ENCODE measurements around the gene FLRT1. TPM values are rescaled to one million over a fixed set of nuclear protein-coding genes. Genes with fewer than 3 reads are reported as not detected.

Gene FLRT1
- total RNA-seq, 1 donor from 2014 or later = 0.11 TPM

DNA sequence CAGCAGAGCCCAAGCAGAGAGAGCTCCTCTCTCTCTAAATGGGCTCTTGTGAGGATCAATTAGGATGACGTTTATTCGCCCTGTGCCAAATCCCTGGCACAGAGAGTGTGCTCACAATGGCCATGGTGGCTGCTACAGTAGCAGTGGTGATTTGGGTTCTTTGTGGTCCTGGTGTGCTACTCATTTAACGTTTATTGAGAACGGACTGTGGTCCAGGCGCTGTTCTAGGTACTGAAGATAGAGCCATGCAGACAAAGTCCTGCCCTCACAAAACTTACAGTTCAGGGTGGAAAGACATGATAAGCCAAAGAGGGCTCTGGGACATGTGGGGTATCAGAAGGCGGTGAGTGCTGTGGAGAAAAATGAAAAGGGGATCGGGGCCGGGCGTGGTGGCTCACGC lies 44.2 kb upstream of the FLRT1 start:
- peaks cover 15% of the 10 kb centered on the region for H3F3A ChIP-seq (ENCODE audit: low read depth)
- H3K9me3 Mint-ChIP-seq = no peaks in the 10 kb centered on the region
- peaks cover 19% of the 10 kb centered on the region for H3K4me1 Mint-ChIP-seq
- H3K4me3 ChIP-seq = no peak overlapping the region
- H2AFZ ChIP-seq (replicated peaks) = no peak overlapping the region
- H3K9me3 ChIP-seq (ENCODE audit: low read depth) = no peaks in the 10 kb centered on the region
- no peak for DNase-seq (ENCODE audit: low spot score)
- no peaks in the 10 kb centered on the region for H3K27me3 ChIP-seq
- H3K79me2 ChIP-seq (ENCODE audit: low read depth) = peaks cover 59% of the 10 kb centered on the region
- TF ChIP-seq EZH2phosphoT487 (IDR thresholded peaks at IDR 0.05) (no peak), EZH2 (IDR thresholded peaks at IDR 0.05) (no peak)
- TF ChIP-seq, protein P1, sequence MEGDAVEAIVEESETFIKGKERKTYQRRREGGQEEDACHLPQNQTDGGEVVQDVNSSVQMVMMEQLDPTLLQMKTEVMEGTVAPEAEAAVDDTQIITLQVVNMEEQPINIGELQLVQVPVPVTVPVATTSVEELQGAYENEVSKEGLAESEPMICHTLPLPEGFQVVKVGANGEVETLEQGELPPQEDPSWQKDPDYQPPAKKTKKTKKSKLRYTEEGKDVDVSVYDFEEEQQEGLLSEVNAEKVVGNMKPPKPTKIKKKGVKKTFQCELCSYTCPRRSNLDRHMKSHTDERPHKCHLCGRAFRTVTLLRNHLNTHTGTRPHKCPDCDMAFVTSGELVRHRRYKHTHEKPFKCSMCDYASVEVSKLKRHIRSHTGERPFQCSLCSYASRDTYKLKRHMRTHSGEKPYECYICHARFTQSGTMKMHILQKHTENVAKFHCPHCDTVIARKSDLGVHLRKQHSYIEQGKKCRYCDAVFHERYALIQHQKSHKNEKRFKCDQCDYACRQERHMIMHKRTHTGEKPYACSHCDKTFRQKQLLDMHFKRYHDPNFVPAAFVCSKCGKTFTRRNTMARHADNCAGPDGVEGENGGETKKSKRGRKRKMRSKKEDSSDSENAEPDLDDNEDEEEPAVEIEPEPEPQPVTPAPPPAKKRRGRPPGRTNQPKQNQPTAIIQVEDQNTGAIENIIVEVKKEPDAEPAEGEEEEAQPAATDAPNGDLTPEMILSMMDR (IDR thresholded peaks at IDR 0.05) = no peak
- peaks cover 16% of the 10 kb centered on the region for H3K27me3 Mint-ChIP-seq (ENCODE audit: insufficient read depth, low read depth)
- H3K27ac Mint-ChIP-seq = no peak overlapping the region
- peaks cover 36% of the 10 kb centered on the region for H3K36me3 Mint-ChIP-seq
- H3K27ac ChIP-seq = no peak overlapping the region
- H3K36me3 ChIP-seq = no peaks in the 10 kb centered on the region
- no peak overlapping the region for H3K9ac ChIP-seq
- H3K4me1 ChIP-seq = peaks cover 9% of the 10 kb centered on the region
- peaks cover 82% of the 10 kb centered on the region for H4K20me1 ChIP-seq (ENCODE audit: low read depth)
- H3K4me2 ChIP-seq = no peak overlapping the region
- H3K4me3 Mint-ChIP-seq = no peak overlapping the region

DNA sequence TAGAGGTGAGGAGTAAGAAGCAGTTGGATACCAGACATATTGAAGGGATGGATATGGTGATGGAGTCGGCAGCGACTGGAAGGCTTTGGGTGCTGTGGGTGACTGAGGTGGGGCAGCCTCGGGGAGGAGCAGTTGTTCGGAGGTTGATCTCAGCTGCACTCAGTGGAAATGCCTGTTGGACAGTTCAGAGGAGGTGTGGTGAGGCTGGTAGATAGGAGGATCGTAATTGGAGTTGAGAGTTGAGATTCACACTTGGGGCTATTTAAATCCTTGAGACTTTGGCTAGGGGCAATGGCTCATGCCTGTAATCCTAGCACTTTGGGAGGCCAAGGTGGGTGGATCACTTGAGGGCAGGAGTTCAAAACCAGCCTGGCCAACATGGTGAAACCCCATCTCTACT lies 42.6 kb upstream of the FLRT1 start:
- Mint-ChIP-seq H3K4me1 (peaks cover 10% of the 10 kb centered on the region), H3K27me3 (ENCODE audit: insufficient read depth, low read depth) (peaks cover 10% of the 10 kb centered on the region)

DNA sequence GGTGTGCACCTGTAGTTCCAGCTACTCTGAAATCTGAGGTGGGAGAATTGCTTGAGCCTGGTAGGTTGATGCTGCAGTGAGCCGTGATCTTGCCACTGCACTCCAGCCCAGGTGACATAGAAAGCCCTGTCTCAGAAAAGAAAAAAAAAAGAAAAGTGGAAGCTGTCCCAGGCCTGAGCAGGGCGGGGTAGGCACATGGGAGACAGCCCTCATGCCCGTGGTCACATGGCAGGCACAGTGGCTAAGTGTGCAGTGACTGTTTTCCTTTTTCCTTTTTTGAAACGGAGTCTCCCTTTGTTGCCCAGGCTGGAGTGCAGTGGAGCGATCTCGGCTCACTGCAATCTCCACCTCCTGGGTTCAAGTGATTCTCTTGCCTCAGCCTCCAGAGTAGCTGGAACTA lies 41.7 kb upstream of the FLRT1 start:
- peaks cover 35% of the 10 kb centered on the region for H3K79me2 ChIP-seq (ENCODE audit: low read depth)
- peaks cover 17% of the 10 kb centered on the region for H3F3A ChIP-seq (ENCODE audit: low read depth)
- no peak overlapping the region for H3K4me2 ChIP-seq
- H3K27me3 ChIP-seq = peaks cover 3% of the 10 kb centered on the region
- Mint-ChIP-seq H3K36me3 (peaks cover 39% of the 10 kb centered on the region), H3K27ac (no peak overlapping the region), H3K4me1 (peaks cover 9% of the 10 kb centered on the region), H3K4me3 (no peak overlapping the region), H3K9me3 (no peaks in the 10 kb centered on the region), H3K27me3 (ENCODE audit: insufficient read depth, low read depth) (peaks cover 8% of the 10 kb centered on the region)
- H3K4me1 ChIP-seq = peaks cover 11% of the 10 kb centered on the region
- no peak overlapping the region for H3K4me3 ChIP-seq
- no peaks in the 10 kb centered on the region for H3K36me3 ChIP-seq
- H3K27ac ChIP-seq = no peak overlapping the region
- H4K20me1 ChIP-seq (ENCODE audit: low read depth) = peaks cover 82% of the 10 kb centered on the region
- DNase-seq (ENCODE audit: low spot score) = no peak
- no peaks in the 10 kb centered on the region for H3K9me3 ChIP-seq (ENCODE audit: low read depth)
- TF ChIP-seq EZH2phosphoT487 (IDR thresholded peaks at IDR 0.05) = no peak
- no peak for TF ChIP-seq EZH2 (IDR thresholded peaks at IDR 0.05)
- TF ChIP-seq, protein P1 (IDR thresholded peaks at IDR 0.05) = no peak
- no peak overlapping the region for H2AFZ ChIP-seq (replicated peaks)
- H3K9ac ChIP-seq = no peak overlapping the region

More for the DNA sequence above, 42.6 kb upstream of the FLRT1 start:
- Histone ChIP-seq H3K36me3 (no peaks in the 10 kb centered on the region), H3K4me2 (no peak overlapping the region), H3K27ac (no peak overlapping the region), H3K4me1 (peaks cover 2% of the 10 kb centered on the region), H2AFZ (replicated peaks) (no peak overlapping the region), H3K9ac (no peak overlapping the region), H3K79me2 (ENCODE audit: low read depth) (peaks cover 44% of the 10 kb centered on the region), H3F3A (ENCODE audit: low read depth) (peaks cover 10% of the 10 kb centered on the region), H4K20me1 (ENCODE audit: low read depth) (peaks cover 82% of the 10 kb centered on the region), H3K9me3 (ENCODE audit: low read depth) (no peaks in the 10 kb centered on the region), H3K4me3 (no peak overlapping the region), H3K27me3 (no peaks in the 10 kb centered on the region)
- H3K4me3 Mint-ChIP-seq = no peak overlapping the region
- no peak overlapping the region for H3K27ac Mint-ChIP-seq
- no peaks in the 10 kb centered on the region for H3K9me3 Mint-ChIP-seq
- DNase-seq (ENCODE audit: low spot score) = no peak
- TF ChIP-seq, protein P1 (IDR thresholded peaks at IDR 0.05) = no peak
- no peak for TF ChIP-seq EZH2phosphoT487 (IDR thresholded peaks at IDR 0.05)
- no peak for TF ChIP-seq EZH2 (IDR thresholded peaks at IDR 0.05)
- H3K36me3 Mint-ChIP-seq = peaks cover 41% of the 10 kb centered on the region

All from neural progenitor cell (in vitro differentiated cells).